ENCODE data around the gene SLC7A8.

GRCh38 chr14:23177181-23177580 lies 6.3 kb downstream of the SLC7A8 start:
- TF ChIP-seq FOXA1 (IDR thresholded peaks at IDR 0.05): no peak
- no peak for TF ChIP-seq TARDBP (IDR thresholded peaks at IDR 0.05)
- TF ChIP-seq FOXK2 (IDR thresholded peaks at IDR 0.05): no peak
- TF ChIP-seq SP1 (IDR thresholded peaks at IDR 0.05): no peak
- no peak for TF ChIP-seq NFRKB (IDR thresholded peaks at IDR 0.05)
- no peak for TF ChIP-seq HDGF (IDR thresholded peaks at IDR 0.05; ENCODE audit: borderline replicate concordance)
- TF ChIP-seq FOXM1 (IDR thresholded peaks at IDR 0.05; ENCODE audit: borderline replicate concordance): no peak
- TF ChIP-seq ELF4 (IDR thresholded peaks at IDR 0.05): no peak
- TF ChIP-seq SUZ12 (IDR thresholded peaks at IDR 0.05): no peak

All from HEK293T (cell line).